DND-41 (cell line): Measurements from ENCODE around the gene TNIP3.

ENCODE experiments used
- ATAC-seq: fragments of 200-7000 bp; cut with Tn5 transposase; 3 replicates; pipeline ENCODE4 v1.9.1; 2021; ENCODE audit warnings: low read depth; ENCODE audit not compliant: insufficient read depth
- DNase-seq: peaks from one replicate; pipeline ENCODE4 v3.0.0-alpha.2; 2020
- H2AFZ ChIP-seq: 2 replicates; pipeline ENCODE4 v1.6.0; 2012; ENCODE audit warnings: low read depth, low read length
- H3K27ac ChIP-seq: 2 replicates; pipeline ENCODE4 v1.5.1; 2012; ENCODE audit warnings: low read length, inconsistent platforms
- H3K27me3 ChIP-seq: fragments of 200-600 bp; sonication (generic); 2 replicates; pipeline ENCODE4 v1.6.0; 2012; ENCODE audit warnings: low read length, mild to moderate bottlenecking, inconsistent platforms; ENCODE audit not compliant: insufficient read depth, poor library complexity
- H3K36me3 ChIP-seq: 2 replicates; pipeline ENCODE4 v1.5.1; 2012; ENCODE audit warnings: low read length, inconsistent platforms; ENCODE audit not compliant: insufficient read depth
- H3K4me1 ChIP-seq: 2 replicates; pipeline ENCODE4 v1.5.1; 2012; ENCODE audit warnings: mild to moderate bottlenecking, low read length; ENCODE audit not compliant: insufficient read depth
- H3K4me2 ChIP-seq: 2 replicates; pipeline ENCODE4 v1.6.0; 2012; ENCODE audit warnings: mild to moderate bottlenecking, moderate library complexity, low read length, inconsistent platforms; ENCODE audit not compliant: insufficient read depth
- H3K4me3 ChIP-seq, 2 experiments: fragments of 200-600 bp in 1 of 2; shearing (Covaris generic) in 1 of 2; 2 replicates each; pipeline ENCODE4 v1.5.1; 2012 to 2016; ENCODE audit warnings: inconsistent platforms in 2 of 2, low read length in 2 of 2, mild to moderate bottlenecking in 2 of 2, low read depth in 1 of 2, moderate library complexity in 1 of 2
- H3K79me2 ChIP-seq: 2 replicates; pipeline ENCODE4 v1.6.0; 2012; ENCODE audit warnings: low read length, inconsistent platforms; ENCODE audit not compliant: insufficient read depth
- H3K9ac ChIP-seq: 2 replicates; pipeline ENCODE4 v1.6.0; 2012; ENCODE audit warnings: low read depth, mild to moderate bottlenecking, inconsistent platforms, low read length, moderate library complexity
- H3K9me3 ChIP-seq: 2 replicates; pipeline ENCODE4 v1.5.1; 2012; ENCODE audit warnings: low read length, moderate library complexity, mild to moderate bottlenecking, inconsistent platforms; ENCODE audit not compliant: insufficient read depth, severe bottlenecking
- H4K20me1 ChIP-seq: 2 replicates; pipeline ENCODE4 v1.6.0; 2012; ENCODE audit warnings: low read length; ENCODE audit not compliant: insufficient read depth
- CTCF ChIP-seq: IDR thresholded peaks from 2 replicates; pipeline ENCODE4 v1.5.1; 2012; ENCODE audit warnings: borderline replicate concordance, low read length, moderate library complexity, mild to moderate bottlenecking; ENCODE audit not compliant: poor library complexity, severe bottlenecking; ENCODE audit errors: extremely low read depth
- EZH2 ChIP-seq: IDR thresholded peaks from 3 replicates; pipeline ENCODE4 v1.6.1; 2012; ENCODE audit warnings: borderline replicate concordance, low read depth, mild to moderate bottlenecking, moderate library complexity, low read length, inconsistent platforms; ENCODE audit not compliant: severe bottlenecking

TNIP3 gene

DNA sequence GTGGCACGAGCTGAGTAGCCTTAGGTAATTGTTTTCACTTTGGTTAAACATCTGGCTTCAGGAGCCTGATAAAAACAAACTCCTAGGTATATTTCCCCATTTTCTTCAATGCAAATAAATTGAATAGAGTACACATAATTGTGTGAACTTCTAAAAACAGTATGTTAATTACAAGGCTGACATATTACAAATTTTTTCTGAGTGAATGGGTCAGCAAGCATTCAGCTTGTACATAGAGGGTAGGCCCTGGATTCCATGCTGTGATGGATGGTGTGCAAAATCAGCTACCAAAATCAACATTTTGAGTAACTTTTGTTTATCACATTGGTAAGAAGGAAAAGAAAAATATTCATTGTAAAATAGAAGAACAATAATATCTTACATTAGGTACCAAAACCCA is 12.2 kb downstream of the TNIP3 start:
- Histone ChIP-seq H3K4me2 (no peak overlapping the region), H3K9ac (no peak overlapping the region), H3K36me3 (no peaks in the 10 kb centered on the region), H3K4me1 (peaks cover 46% of the 10 kb centered on the region), H2AFZ (no peak overlapping the region), H4K20me1 (no peaks in the 10 kb centered on the region), H3K27ac (no peak overlapping the region), H3K9me3 (no peaks in the 10 kb centered on the region), H3K4me3 (no peak overlapping the region), H3K27me3 (no peaks in the 10 kb centered on the region), H3K79me2 (no peaks in the 10 kb centered on the region)
- no peak for TF ChIP-seq CTCF
- TF ChIP-seq EZH2, result no peak
- ATAC-seq (no peak), DNase-seq (no peak)

DNA sequence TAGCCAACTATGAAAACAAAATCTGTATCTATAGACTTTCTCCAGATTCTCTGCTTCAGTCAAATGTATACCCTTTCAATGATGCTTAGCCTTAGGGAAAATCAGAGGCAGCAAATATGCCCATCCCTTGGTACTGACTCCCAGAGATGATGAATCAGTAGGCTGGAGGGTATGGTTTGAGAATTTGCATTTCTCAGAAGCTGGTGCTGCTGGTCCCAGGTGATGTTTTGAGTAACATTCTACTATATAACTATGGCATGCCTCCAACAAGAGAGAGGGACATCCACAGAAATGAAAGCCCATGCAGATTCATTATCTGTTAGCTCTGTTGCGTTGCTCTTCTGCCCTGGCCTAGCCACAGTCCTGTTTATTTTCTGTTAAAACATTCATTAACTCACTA is 13.6 kb downstream of the TNIP3 start:
- DNase-seq (no peak), ATAC-seq (no peak)
- Histone ChIP-seq H3K9me3 (no peaks in the 10 kb centered on the region), H2AFZ (no peak overlapping the region), H3K27me3 (no peaks in the 10 kb centered on the region), H3K4me2 (no peak overlapping the region), H3K27ac (no peak overlapping the region), H3K36me3 (no peaks in the 10 kb centered on the region), H4K20me1 (no peaks in the 10 kb centered on the region), H3K4me3 (no peak overlapping the region), H3K79me2 (no peaks in the 10 kb centered on the region), H3K4me1 (peaks cover 36% of the 10 kb centered on the region), H3K9ac (no peak overlapping the region)
- TF ChIP-seq CTCF (no peak), EZH2 (no peak)

- H3K27ac ChIP-seq, result no peak overlapping the region
- H3K4me2 ChIP-seq, result no peak overlapping the region
- no peaks in the 10 kb centered on the region for H3K36me3 ChIP-seq
- no peaks in the 10 kb centered on the region for H3K79me2 ChIP-seq
- DNase-seq (no peak), ATAC-seq (no peak)
- no peaks in the 10 kb centered on the region for H4K20me1 ChIP-seq
- no peak for TF ChIP-seq CTCF
- no peak for TF ChIP-seq EZH2
- no peaks in the 10 kb centered on the region for H3K9me3 ChIP-seq
- no peak overlapping the region for H3K9ac ChIP-seq
- no peak overlapping the region for H3K4me3 ChIP-seq
- no peak overlapping the region for H2AFZ ChIP-seq
- no peaks in the 10 kb centered on the region for H3K27me3 ChIP-seq
- peaks cover 31% of the 10 kb centered on the region for H3K4me1 ChIP-seq
Observed at GRCh38 chr4:121150003-121150402, 14.1 kb downstream of the TNIP3 start.

- ATAC-seq, result no peak
- TF ChIP-seq EZH2 (no peak), CTCF (no peak)
Observed at GRCh38 chr4:121148621-121149020, 15.5 kb downstream of the TNIP3 start.

More at GRCh38 chr4:121148621-121149020, 15.5 kb downstream of the TNIP3 start:
- Histone ChIP-seq H3K9me3 (no peaks in the 10 kb centered on the region), H3K4me3 (no peak overlapping the region), H3K4me2 (no peak overlapping the region), H3K4me1 (peaks cover 17% of the 10 kb centered on the region), H3K9ac (no peak overlapping the region), H3K79me2 (no peaks in the 10 kb centered on the region), H4K20me1 (no peaks in the 10 kb centered on the region), H3K27me3 (no peaks in the 10 kb centered on the region), H2AFZ (no peak overlapping the region), H3K36me3 (no peaks in the 10 kb centered on the region), H3K27ac (no peak overlapping the region)
- no peak for DNase-seq
